Adipose tissue (tissue), 3 donors: Measurements from ENCODE around the gene TAS1R1. TPM values are rescaled to one million over a fixed set of nuclear protein-coding genes. Genes with fewer than 3 reads are reported as not detected.

Experiments
- H3K27ac ChIP-seq: one replicate; pipeline ENCODE4 v1.5.1; 2013; ENCODE audit warnings: low read depth, low read length
- WGBS, 3 donors: extraction: QIAGEN DNeasy Blood & Tissue Kit; methylation state at CpG; one replicate each; pipeline ENCODE4 v1.1.7; 2013; 5-methylcytosine and 5-hydroxymethylcytosine counted together
- polyA plus RNA-seq, 3 donors: library from polyadenylated mRNA; stranded (reverse); fragments of 200-250 nt; gene quantifications; one replicate each; pipeline ENCODE4 v1.2.3, GENCODE V29; 2013
- donor health status: healthy with polysubstance abuse.
- donor health status: Bipolar disorder and iron deficiency.
- donor health status: healthy.

Gene TAS1R1
- polyA plus RNA-seq, 3 donors: 0.12 TPM; not detected in 2

- no peak overlapping the region for H3K27ac ChIP-seq
- 56 to 67% (median 62%) methylated on average over 8 of the region's 8 CpGs for WGBS, 3 donors
Observed at GRCh38 chr1:6517435-6517851, 37.7 kb upstream of the TAS1R1 start.

- 55 to 76% (median 62%) methylated on average over 11 of the region's 11 CpGs for WGBS, 3 donors
Observed at GRCh38 chr1:6519491-6519934, 35.6 kb upstream of the TAS1R1 start.

GRCh38 chr1:6519935-6520671, 35.0 kb upstream of the TAS1R1 start:
- 35 to 47% (median 38%) methylated on average over 13 of the region's 13 CpGs for WGBS, 3 donors
- no peak overlapping the region for H3K27ac ChIP-seq

More at GRCh38 chr1:6519491-6519934, 35.6 kb upstream of the TAS1R1 start:
- no peak overlapping the region for H3K27ac ChIP-seq

- H3K27ac ChIP-seq: no peak overlapping the region
- 64 to 78% (median 74%) methylated on average over 5 of the region's 5 CpGs for WGBS, 3 donors
Observed at GRCh38 chr1:6521536-6521935, 33.6 kb upstream of the TAS1R1 start.

- 41 to 52% (median 49%) methylated on average over 5 to 6 of the region's 6 CpGs for WGBS, 3 donors
- no peak overlapping the region for H3K27ac ChIP-seq
Observed at GRCh38 chr1:6523566-6523965, 31.5 kb upstream of the TAS1R1 start.

- WGBS, 3 donors: 84 to 87% (median 86%) methylated on average over 11 of the region's 11 CpGs
- no peak overlapping the region for H3K27ac ChIP-seq
Observed at GRCh38 chr1:6526316-6526715, 28.8 kb upstream of the TAS1R1 start.

GRCh38 chr1:6528492-6528891, 26.6 kb upstream of the TAS1R1 start:
- 83 to 88% (median 86%) methylated on average over 7 of the region's 7 CpGs for WGBS, 3 donors
- no peak overlapping the region for H3K27ac ChIP-seq

- WGBS, 3 donors: 97 to 98% (median 97%) methylated on average over 13 of the region's 13 CpGs
- no peak overlapping the region for H3K27ac ChIP-seq
Observed at GRCh38 chr1:6530504-6531160, 24.5 kb upstream of the TAS1R1 start.

- WGBS, 3 donors: 87 to 90% (median 88%) methylated on average over 5 of the region's 5 CpGs
- H3K27ac ChIP-seq: no peak overlapping the region
Observed at GRCh38 chr1:6531996-6532395, 23.1 kb upstream of the TAS1R1 start.

- no peak overlapping the region for H3K27ac ChIP-seq
- WGBS, 3 donors: 87 to 94% (median 88%) methylated on average over 8 of the region's 8 CpGs
Observed at GRCh38 chr1:6534248-6534822, 20.8 kb upstream of the TAS1R1 start.

- no peak overlapping the region for H3K27ac ChIP-seq
- 88 to 96% (median 90%) methylated on average over 4 of the region's 4 CpGs for WGBS, 3 donors
Observed at GRCh38 chr1:6535214-6535613, 19.9 kb upstream of the TAS1R1 start.

GRCh38 chr1:6536291-6536690, 18.8 kb upstream of the TAS1R1 start:
- 75 to 89% (median 76%) methylated on average over 5 of the region's 5 CpGs for WGBS, 3 donors
- H3K27ac ChIP-seq: no peak overlapping the region

- H3K27ac ChIP-seq: no peak overlapping the region
- WGBS, 3 donors: 57 to 62% (median 58%) methylated on average over 3 of the region's 3 CpGs
Observed at GRCh38 chr1:6538956-6539355, 16.2 kb upstream of the TAS1R1 start.

GRCh38 chr1:6544831-6545230, 10.3 kb upstream of the TAS1R1 start:
- no peak overlapping the region for H3K27ac ChIP-seq

GRCh38 chr1:6545276-6546112, 9.6 kb upstream of the TAS1R1 start:
- no peak overlapping the region for H3K27ac ChIP-seq
- WGBS, 3 donors: 53 to 77% (median 74%) methylated on average over 10 of the region's 10 CpGs

More at GRCh38 chr1:6544831-6545230, 10.3 kb upstream of the TAS1R1 start:
- 71 to 87% (median 76%) methylated on average over 3 of the region's 3 CpGs for WGBS, 3 donors

- WGBS, 3 donors: 53 to 78% (median 61%) methylated on average over 5 of the region's 5 CpGs
- H3K27ac ChIP-seq: no peak overlapping the region
Observed at GRCh38 chr1:6546326-6546725, 8.8 kb upstream of the TAS1R1 start.

- H3K27ac ChIP-seq: no peak overlapping the region
- 56 to 70% (median 64%) methylated on average over 4 of the region's 4 CpGs for WGBS, 3 donors
Observed at GRCh38 chr1:6547301-6547700, 7.8 kb upstream of the TAS1R1 start.

- 1 to 2% (median 2%) methylated on average over 72 to 87 of the region's 87 CpGs for WGBS, 3 donors
Observed at GRCh38 chr1:6554031-6554906, 838 bp upstream of the TAS1R1 start, which contains the start of gene NOL9. TSS of gene NOL9 (minus strand) at chr1:6554513. CDS start at chr1:6554502, 11 bp downstream.

More at GRCh38 chr1:6554031-6554906, 838 bp upstream of the TAS1R1 start, which contains the start of gene NOL9:
- H3K27ac ChIP-seq: no peak within 1 kb of the TSS
